ENCODE data around the gene MYBPC1.

The MYBPC1 gene

DNA sequence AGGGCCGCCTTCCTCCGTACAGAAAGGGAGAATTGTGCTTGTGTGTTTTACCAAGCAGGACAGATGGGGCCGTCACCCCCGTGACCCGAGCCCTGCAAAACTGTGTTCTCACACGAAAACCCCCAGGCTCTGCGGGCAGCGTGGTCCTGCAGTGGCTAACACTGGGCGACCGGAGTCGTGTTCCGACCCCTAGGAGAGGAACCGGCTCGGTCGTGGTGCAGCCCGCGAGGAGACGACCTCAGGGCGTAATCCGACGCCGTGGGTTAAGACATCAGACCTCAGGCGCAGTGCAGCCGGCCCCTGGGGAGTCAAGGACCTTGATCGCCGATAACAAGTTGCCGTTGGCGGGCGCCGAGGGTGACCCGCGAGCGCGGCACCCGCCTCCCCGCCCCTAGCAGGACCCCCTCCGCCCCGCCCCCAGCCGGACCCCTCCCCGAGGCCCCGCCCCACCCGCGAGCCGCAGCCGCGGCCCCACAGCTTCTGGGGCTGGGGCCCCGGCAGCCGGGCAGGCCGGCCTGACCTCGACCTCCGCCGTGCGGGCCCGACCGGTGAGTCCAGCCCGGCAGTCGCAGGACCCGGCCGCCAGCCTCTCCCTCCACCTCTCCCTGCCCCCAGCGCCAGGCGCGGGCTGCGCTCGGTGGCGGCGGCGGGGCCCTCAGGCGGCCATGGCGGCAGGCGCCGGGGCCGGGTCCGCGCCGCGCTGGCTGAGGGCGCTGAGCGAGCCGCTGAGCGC is 102.6 kb downstream of the MYBPC1 start, which contains the start of gene CHPT1 (continued):
- TF ChIP-seq PRDM2 (tag by site-specific recombination; IDR thresholded peaks at IDR 0.05; ENCODE audit: borderline replicate concordance) (no peak), ZNF549 (tag by site-specific recombination; IDR thresholded peaks at IDR 0.05) (no peak), ZNF629 (tag by site-specific recombination; IDR thresholded peaks at IDR 0.05) (peak; percentile 25; the same call in 1 of the 2 replicates), SETDB1 (IDR thresholded peaks at IDR 0.05; ENCODE audit: insufficient read length, low read length) (no peak), ZNF157 (tag by site-specific recombination; IDR thresholded peaks at IDR 0.05) (no peak), ZNF791 (tag by site-specific recombination; IDR thresholded peaks at IDR 0.05) (no peak), GLIS2 (tag by site-specific recombination; IDR thresholded peaks at IDR 0.05) (peak; percentile 71), ZFP3 (tag by site-specific recombination; IDR thresholded peaks at IDR 0.05; ENCODE audit: low read depth) (no peak), SP7 (tag by site-specific recombination; IDR thresholded peaks at IDR 0.05) (peak; percentile 37; the same call in 1 of the 2 replicates), ZFP41 (tag by site-specific recombination; IDR thresholded peaks at IDR 0.05; ENCODE audit: borderline replicate concordance) (no peak), ZNF449 (tag by site-specific recombination; IDR thresholded peaks at IDR 0.05) (no peak), ZFHX2 (tag by site-specific recombination; conservative IDR thresholded peaks at IDR 0.05) (no peak), BCL11B (tag by site-specific recombination; IDR thresholded peaks at IDR 0.05; ENCODE audit: low read depth) (peak; percentile 65; the same call in 1 of the 2 replicates), ZNF335 (tag by site-specific recombination; conservative IDR thresholded peaks at IDR 0.05) (peak; percentile 95), TRIM28 (IDR thresholded peaks at IDR 0.05; ENCODE audit: borderline replicate concordance, low read length) (no peak), ZFP37 (tag by site-specific recombination; IDR thresholded peaks at IDR 0.05) (no peak), ZNF677 (tag by site-specific recombination; IDR thresholded peaks at IDR 0.05) (no peak), ZNF561 (tag by site-specific recombination; IDR thresholded peaks at IDR 0.05; ENCODE audit: borderline replicate concordance) (0 out of 2 replicates have a peak, but pooled peaks have one; percentile 11), ZNF174 (tag by site-specific recombination; IDR thresholded peaks at IDR 0.05) (no peak), ZNF169 (tag by site-specific recombination; IDR thresholded peaks at IDR 0.05) (no peak), ZNF138 (tag by site-specific recombination; IDR thresholded peaks at IDR 0.05; ENCODE audit: borderline replicate concordance) (no peak), ZBTB48 (tag by site-specific recombination; IDR thresholded peaks at IDR 0.05) (peak; percentile 74), ZNF211 (tag by site-specific recombination; IDR thresholded peaks at IDR 0.05; ENCODE audit: low read depth) (no peak)
- TF ChIP-seq, protein P1, sequence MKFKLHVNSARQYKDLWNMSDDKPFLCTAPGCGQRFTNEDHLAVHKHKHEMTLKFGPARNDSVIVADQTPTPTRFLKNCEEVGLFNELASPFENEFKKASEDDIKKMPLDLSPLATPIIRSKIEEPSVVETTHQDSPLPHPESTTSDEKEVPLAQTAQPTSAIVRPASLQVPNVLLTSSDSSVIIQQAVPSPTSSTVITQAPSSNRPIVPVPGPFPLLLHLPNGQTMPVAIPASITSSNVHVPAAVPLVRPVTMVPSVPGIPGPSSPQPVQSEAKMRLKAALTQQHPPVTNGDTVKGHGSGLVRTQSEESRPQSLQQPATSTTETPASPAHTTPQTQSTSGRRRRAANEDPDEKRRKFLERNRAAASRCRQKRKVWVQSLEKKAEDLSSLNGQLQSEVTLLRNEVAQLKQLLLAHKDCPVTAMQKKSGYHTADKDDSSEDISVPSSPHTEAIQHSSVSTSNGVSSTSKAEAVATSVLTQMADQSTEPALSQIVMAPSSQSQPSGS (tag by site-specific recombination; IDR thresholded peaks at IDR 0.05; ENCODE audit: low read depth): no peak
- TF ChIP-seq, protein P2, sequence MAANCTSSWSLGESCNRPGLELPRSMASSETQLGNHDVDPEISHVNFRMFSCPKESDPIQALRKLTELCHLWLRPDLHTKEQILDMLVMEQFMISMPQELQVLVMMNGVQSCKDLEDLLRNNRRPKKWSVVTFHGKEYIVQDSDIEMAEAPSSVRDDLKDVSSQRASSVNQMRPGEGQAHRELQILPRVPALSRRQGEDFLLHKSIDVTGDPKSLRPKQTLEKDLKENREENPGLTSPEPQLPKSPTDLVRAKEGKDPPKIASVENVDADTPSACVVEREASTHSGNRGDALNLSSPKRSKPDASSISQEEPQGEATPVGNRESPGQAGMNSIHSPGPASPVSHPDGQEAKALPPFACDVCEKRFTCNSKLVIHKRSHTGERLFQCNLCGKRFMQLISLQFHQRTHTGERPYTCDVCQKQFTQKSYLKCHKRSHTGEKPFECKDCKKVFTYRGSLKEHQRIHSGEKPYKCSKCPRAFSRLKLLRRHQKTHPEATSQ (tag by site-specific recombination; IDR thresholded peaks at IDR 0.05): no peak
- TF ChIP-seq, protein P3, sequence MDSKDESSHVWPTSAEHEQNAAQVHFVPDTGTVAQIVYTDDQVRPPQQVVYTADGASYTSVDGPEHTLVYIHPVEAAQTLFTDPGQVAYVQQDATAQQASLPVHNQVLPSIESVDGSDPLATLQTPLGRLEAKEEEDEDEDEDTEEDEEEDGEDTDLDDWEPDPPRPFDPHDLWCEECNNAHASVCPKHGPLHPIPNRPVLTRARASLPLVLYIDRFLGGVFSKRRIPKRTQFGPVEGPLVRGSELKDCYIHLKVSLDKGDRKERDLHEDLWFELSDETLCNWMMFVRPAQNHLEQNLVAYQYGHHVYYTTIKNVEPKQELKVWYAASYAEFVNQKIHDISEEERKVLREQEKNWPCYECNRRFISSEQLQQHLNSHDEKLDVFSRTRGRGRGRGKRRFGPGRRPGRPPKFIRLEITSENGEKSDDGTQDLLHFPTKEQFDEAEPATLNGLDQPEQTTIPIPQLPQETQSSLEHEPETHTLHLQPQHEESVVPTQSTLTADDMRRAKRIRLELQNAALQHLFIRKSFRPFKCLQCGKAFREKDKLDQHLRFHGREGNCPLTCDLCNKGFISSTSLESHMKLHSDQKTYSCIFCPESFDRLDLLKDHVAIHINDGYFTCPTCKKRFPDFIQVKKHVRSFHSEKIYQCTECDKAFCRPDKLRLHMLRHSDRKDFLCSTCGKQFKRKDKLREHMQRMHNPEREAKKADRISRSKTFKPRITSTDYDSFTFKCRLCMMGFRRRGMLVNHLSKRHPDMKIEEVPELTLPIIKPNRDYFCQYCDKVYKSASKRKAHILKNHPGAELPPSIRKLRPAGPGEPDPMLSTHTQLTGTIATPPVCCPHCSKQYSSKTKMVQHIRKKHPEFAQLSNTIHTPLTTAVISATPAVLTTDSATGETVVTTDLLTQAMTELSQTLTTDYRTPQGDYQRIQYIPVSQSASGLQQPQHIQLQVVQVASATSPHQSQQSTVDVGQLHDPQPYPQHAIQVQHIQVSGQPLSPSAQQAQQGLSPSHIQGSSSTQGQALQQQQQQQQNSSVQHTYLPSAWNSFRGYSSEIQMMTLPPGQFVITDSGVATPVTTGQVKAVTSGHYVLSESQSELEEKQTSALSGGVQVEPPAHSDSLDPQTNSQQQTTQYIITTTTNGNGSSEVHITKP (tag by site-specific recombination; IDR thresholded peaks at IDR 0.05): peak; percentile 69

Data from HEK293 (cell line).